ENCODE results near the gene FUS. TPM values are rescaled to one million over a fixed set of nuclear protein-coding genes. Genes with fewer than 3 reads are reported as not detected.

Gene FUS
- total and polyA plus RNA-seq, 2 of the 8 experiments (the other 6 are each of a cell fraction or from before 2014, with no cell fraction given) = 484 to 685 TPM

GRCh38 chr16:31196324-31197088, 16.6 kb downstream of the FUS start:
- FAIRE-seq = no peak

More at GRCh38 chr16:31196324-31197088, 16.6 kb downstream of the FUS start:
- Histone ChIP-seq H3K56ac (replicated peaks; ENCODE audit: insufficient read length, low read depth, low read length) (no peak overlapping the region), H3K18ac (ENCODE audit: extremely low read depth, low read length) (no peak overlapping the region), H2BK15ac (ENCODE audit: low read length) (no peak overlapping the region), H3K23me2 (ENCODE audit: low read depth, low read length) (peaks cover 2% of the 10 kb centered on the region; the same call in 1 of the 2 replicates), H2BK12ac (ENCODE audit: low read depth, low read length) (no peak overlapping the region), H3K4ac (replicated peaks; ENCODE audit: insufficient read length, low read depth, low read length) (no peak overlapping the region), H2AFZ (ENCODE audit: low read length) (no peak overlapping the region), H2BK20ac (ENCODE audit: low read length) (no peak overlapping the region), H4K5ac (ENCODE audit: insufficient read length, low read depth, low read length) (no peak overlapping the region), H3K36me3 (ENCODE audit: control insufficient read depth in 2 of 4, insufficient read depth in 4 of 4, low read length in 3 of 4) (peaks cover 25 to 51% (median 49%) of the 10 kb centered on the region in 4 experiments), H2AK5ac (ENCODE audit: low read depth, low read length) (no peak overlapping the region), H3K9ac (replicated peaks in 1 of 4; ENCODE audit: extremely low read depth in 1 of 4, low read depth in 3 of 4, low read length in 3 of 4) (no peak overlapping the region), H4K8ac (ENCODE audit: extremely low read depth, insufficient read depth, low read length) (no peak overlapping the region), H4K91ac (replicated peaks; ENCODE audit: insufficient read length, low read length) (no peak overlapping the region), H3K4me2 (ENCODE audit: insufficient read depth in 1 of 2, low read depth in 2 of 2, low read length in 2 of 2) (no peak overlapping the region), H4K20me1 (replicated peaks in 1 of 2; ENCODE audit: control insufficient read depth in 1 of 2, insufficient read depth in 2 of 2, low read length in 2 of 2) (peaks cover 8 to 24% of the 10 kb centered on the region in 2 experiments), H3K14ac (ENCODE audit: insufficient read length) (no peak overlapping the region), H2BK5ac (ENCODE audit: low read depth, low read length) (no peak overlapping the region), H3K27ac (ENCODE audit: low read depth, low read length) (no peak overlapping the region), H3K79me1 (ENCODE audit: low read depth, low read length) (peaks cover 8% of the 10 kb centered on the region), H3K23ac (ENCODE audit: insufficient read length) (no peak overlapping the region), H3K4me3 (ENCODE audit: extremely low read depth in 1 of 4, insufficient read depth in 2 of 4, low read depth in 3 of 4, low read length in 4 of 4) (no peak overlapping the region), H3K9me3 (ENCODE audit: insufficient read depth in 2 of 2, low read depth in 1 of 2, low read length in 1 of 2) (no peaks in the 10 kb centered on the region), H3K4me1 (replicated peaks in 1 of 4; ENCODE audit: control insufficient read depth in 3 of 4, insufficient read depth in 4 of 4, low read length in 3 of 4) (peaks cover 0 to 2% (median 1%) of the 10 kb centered on the region in 4 experiments; a peak in 5 of 7 replicates), H3K79me2 (ENCODE audit: control insufficient read depth in 1 of 2, insufficient read depth in 2 of 2, low read length in 2 of 2) (0 out of 4 replicates have a peak, but pooled peaks cover 0 to 5% of the 10 kb centered on the region in 2 experiments), H3K27me3 (replicated peaks in 1 of 4; ENCODE audit: control insufficient read depth in 3 of 4, extremely low read depth in 1 of 4, insufficient read depth in 3 of 4, low read length in 3 of 4) (no peaks in the 10 kb centered on the region), H2BK120ac (replicated peaks; ENCODE audit: low read depth, low read length) (no peak overlapping the region)
- 91% methylated on average over 17 of the region's 17 CpGs; no CpG with 5 or more reads in 1 of the 2 experiments for WGBS, 2 experiments (ENCODE audit: extremely low coverage in 1 of 2, insufficient coverage in 1 of 2, insufficient read length in 1 of 2, insufficient replicate concordance in 2 of 2, low coverage in 1 of 2, low lambda C conversion rate in 2 of 2, missing lambda C conversion rate in 1 of 2)
- no peak for DNase-seq (ENCODE audit: low read depth in 1 of 2, low spot score in 2 of 2)
- POLR2A ChIA-PET (ENCODE audit: partially characterized antibody) = interaction anchor here (0.6 to 17.4 kb wide), 19 partner anchors 12 to 197 kb away, joined by 3 to 430 read pairs (median 4); partner anchors contain the start of genes FUS, ITGAD, KAT8 and PYCARD
- CTCF ChIA-PET (ENCODE audit: partially characterized antibody) = no interaction called here
